Testis (tissue), 3 donors: ENCODE results near the gene TREX2. TPM values are rescaled to one million over a fixed set of nuclear protein-coding genes. Genes with fewer than 3 reads are reported as not detected.
A peak's percentile ranks its signal among the peaks of the same experiment; 100 is the strongest.

Experiments
- DNase-seq: peaks from one replicate; pipeline ENCODE4 v3.0.0-alpha.2; 2019
- H3K27ac ChIP-seq, 2 donors: fragments of 200-600 bp; sonication (generic); one replicate each; pipeline ENCODE4 v1.5.1; 2019
- H3K27me3 ChIP-seq: fragments of 200-600 bp; sonication (generic); one replicate; pipeline ENCODE4 v1.5.1; 2019
- H3K36me3 ChIP-seq: fragments of 200-600 bp; sonication (generic); one replicate; pipeline ENCODE4 v1.5.1; 2017; ENCODE audit warnings: low read depth; ENCODE audit errors: missing control alignments
- H3K4me1 ChIP-seq: fragments of 200-600 bp; sonication (generic); one replicate; pipeline ENCODE4 v1.5.1; 2019
- H3K4me3 ChIP-seq, 2 donors: fragments of 200-600 bp; sonication (generic); one replicate each; pipeline ENCODE4 v1.5.1; 2017 to 2019
- H3K9me3 ChIP-seq: fragments of 200-600 bp; sonication (generic); one replicate; pipeline ENCODE4 v1.5.1; 2017
- POLR2A ChIP-seq: fragments of 450-650 bp; IDR thresholded peaks from one replicate; pipeline ENCODE4 v1.6.1; 2017; ENCODE audit warnings: antibody characterized with exemption, mild to moderate bottlenecking, moderate library complexity
- WGBS, 2 donors: methylation state at CpG; one replicate each; pipeline ENCODE4 v1.1.5; 2018; 5-methylcytosine and 5-hydroxymethylcytosine counted together
- intact Hi-C: fragments of 100-400 bp; cut with DNase I; formaldehyde crosslinking; loops from one replicate; pipeline ENCODE4 v1.15.1; 2023; ENCODE audit warnings: low total_unique reads
- polyA plus RNA-seq: library from polyadenylated mRNA; stranded (reverse); fragments of 350-450 nt; fragmentation: Illumina TruSeq; extraction: RNeasy Lipid Tissue Mini Kit (QIAGEN cat#74804); gene quantifications from one replicate; pipeline ENCODE4 v1.2.3, GENCODE V29; 2014; ENCODE audit warnings: low read depth, low replicate concordance; ENCODE audit not compliant: insufficient read depth
- total RNA-seq, 2 donors: library from RNA; depleted of rRNA; stranded (reverse); fragments of >200 nt; gene quantifications; one replicate each; pipeline ENCODE4 v1.2.3, GENCODE V29; 2016
- TF ChIP-seq, protein P1 (sequence below), 3 experiments: fragments of 450-650 bp in 2 of 3; fragments of 200-600 bp in 1 of 3; sonication (generic) in 1 of 3; IDR thresholded peaks; one replicate each; pipeline ENCODE4 v1.5.1; 2016 to 2019; ENCODE audit warnings: antibody characterized with exemption in 3 of 3, mild to moderate bottlenecking in 2 of 3, moderate library complexity in 1 of 3

The TREX2 gene
- total and polyA plus RNA-seq, 3 donors from 2014 or later = 0.51 to 7.5 (median 4.0) TPM

DNA sequence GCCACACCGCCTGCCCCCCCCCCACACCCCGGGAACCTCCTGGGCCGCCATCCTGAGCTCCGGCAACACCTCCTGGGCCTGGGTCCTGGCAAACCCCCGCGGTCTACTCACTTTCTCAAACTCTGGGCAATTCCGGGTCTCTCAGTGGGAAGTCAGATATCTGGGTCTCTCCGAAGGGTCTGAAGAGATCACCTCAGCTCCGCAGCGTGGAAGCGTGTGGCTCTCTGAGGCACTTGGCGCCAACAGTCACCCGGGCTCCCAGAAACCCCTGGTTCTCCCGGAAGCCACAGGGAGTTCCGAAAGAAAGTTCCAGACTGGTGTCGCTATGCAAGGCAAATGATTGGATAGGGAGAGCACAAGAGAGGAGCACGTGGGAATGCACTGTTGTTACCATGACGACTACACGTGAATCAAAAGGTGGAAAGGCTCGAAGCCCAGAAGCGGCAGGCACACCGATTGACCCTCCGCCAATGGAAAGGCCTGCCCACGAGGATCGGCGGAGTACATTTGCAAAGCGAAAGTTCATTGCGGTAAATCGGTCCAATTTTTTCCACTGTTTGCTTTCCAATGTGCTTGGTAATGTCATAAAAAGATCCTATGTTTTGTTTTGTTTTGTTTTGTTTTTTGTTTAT is 44.6 kb downstream of the TREX2 start, which contains the start of gene PNMA6E:
TSS of gene PNMA6E (minus strand) at position 218 of the 632 bp plus-strand sequence. CDS start 2,501 bp downstream, outside the sequence.
- no peak for DNase-seq
- H3K9me3 ChIP-seq = no peaks in the 10 kb centered on the region
- H3K4me3 ChIP-seq = no peak within 1 kb of the TSS
- WGBS, 2 donors = 68 to 74% methylated on average over 14 to 24 of the region's 29 CpGs
- TF ChIP-seq, protein P1, sequence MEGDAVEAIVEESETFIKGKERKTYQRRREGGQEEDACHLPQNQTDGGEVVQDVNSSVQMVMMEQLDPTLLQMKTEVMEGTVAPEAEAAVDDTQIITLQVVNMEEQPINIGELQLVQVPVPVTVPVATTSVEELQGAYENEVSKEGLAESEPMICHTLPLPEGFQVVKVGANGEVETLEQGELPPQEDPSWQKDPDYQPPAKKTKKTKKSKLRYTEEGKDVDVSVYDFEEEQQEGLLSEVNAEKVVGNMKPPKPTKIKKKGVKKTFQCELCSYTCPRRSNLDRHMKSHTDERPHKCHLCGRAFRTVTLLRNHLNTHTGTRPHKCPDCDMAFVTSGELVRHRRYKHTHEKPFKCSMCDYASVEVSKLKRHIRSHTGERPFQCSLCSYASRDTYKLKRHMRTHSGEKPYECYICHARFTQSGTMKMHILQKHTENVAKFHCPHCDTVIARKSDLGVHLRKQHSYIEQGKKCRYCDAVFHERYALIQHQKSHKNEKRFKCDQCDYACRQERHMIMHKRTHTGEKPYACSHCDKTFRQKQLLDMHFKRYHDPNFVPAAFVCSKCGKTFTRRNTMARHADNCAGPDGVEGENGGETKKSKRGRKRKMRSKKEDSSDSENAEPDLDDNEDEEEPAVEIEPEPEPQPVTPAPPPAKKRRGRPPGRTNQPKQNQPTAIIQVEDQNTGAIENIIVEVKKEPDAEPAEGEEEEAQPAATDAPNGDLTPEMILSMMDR (IDR thresholded peaks at IDR 0.05) = no peak
- no peak for TF ChIP-seq POLR2A
- intact Hi-C loops = no loop called here
- H3K36me3 ChIP-seq = no peaks in the 10 kb centered on the region
- H3K4me1 ChIP-seq = no peaks in the 10 kb centered on the region
- H3K27ac ChIP-seq = no peak within 1 kb of the TSS
- no peaks in the 10 kb centered on the region for H3K27me3 ChIP-seq

- Histone ChIP-seq H3K27ac (no peak overlapping the region), H3K36me3 (no peaks in the 10 kb centered on the region), H3K4me3 (no peak overlapping the region), H3K27me3 (no peaks in the 10 kb centered on the region), H3K9me3 (no peaks in the 10 kb centered on the region), H3K4me1 (no peaks in the 10 kb centered on the region)
- intact Hi-C loops = no loop called here
- peak; percentile 46 for DNase-seq
- WGBS, 2 donors = 71 to 82% methylated on average over 23 to 52 of the region's 60 CpGs
- no peak for TF ChIP-seq POLR2A
- TF ChIP-seq, protein P1 (IDR thresholded peaks at IDR 0.05) = peak in 2 of 3 experiments; percentile 21 to 25
Observed at GRCh38 chrX:153400146-153401132, 45.4 kb downstream of the TREX2 start.

DNA sequence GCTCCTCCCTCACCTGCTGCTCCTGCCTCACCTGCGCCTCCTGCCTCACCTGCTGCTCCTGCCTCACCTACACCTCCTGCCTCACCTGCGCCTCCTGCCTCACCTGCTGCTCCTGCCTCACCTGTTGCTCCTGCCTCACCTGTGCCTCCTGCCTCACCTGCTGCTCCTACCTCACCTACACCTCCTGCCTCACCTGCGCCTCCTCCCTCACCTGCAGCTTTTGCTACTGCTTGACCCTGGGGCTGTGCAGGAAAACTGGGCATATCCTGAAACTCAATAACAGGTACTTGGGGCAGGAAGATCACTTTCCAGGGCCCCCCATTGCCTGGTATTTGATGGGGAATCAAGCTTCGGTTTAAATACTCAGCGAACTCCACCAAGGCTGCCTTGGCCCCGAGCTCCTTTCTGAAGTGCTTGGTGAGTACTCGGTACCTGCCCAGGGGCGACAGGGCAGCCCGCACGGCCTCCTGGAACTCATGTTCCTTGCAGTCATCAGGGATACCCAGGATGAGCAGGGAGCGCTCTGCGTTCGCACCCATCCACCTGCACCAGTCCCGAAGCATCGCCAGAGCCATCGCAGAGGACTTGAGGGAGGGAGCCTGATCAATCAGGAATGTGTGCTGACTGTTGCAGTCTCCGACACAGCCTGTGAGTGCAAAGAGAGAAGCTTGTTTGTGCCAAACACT is 47.4 kb downstream of the TREX2 start:
- H3K36me3 ChIP-seq = no peaks in the 10 kb centered on the region
- H3K4me1 ChIP-seq = no peaks in the 10 kb centered on the region
- H3K27ac ChIP-seq = no peak overlapping the region
- H3K27me3 ChIP-seq = no peaks in the 10 kb centered on the region
- no peak overlapping the region for H3K4me3 ChIP-seq
- WGBS, 2 donors = 72 to 99% methylated on average over 7 to 12 of the region's 17 CpGs
- DNase-seq = no peak
- H3K9me3 ChIP-seq = no peaks in the 10 kb centered on the region
- no peak for TF ChIP-seq POLR2A
- TF ChIP-seq, protein P1 (IDR thresholded peaks at IDR 0.05) = no peak
- intact Hi-C loops = no loop called here

GRCh38 chrX:153397256-153397960 is 48.4 kb downstream of the TREX2 start:
- H3K27ac ChIP-seq = no peak overlapping the region
- no peaks in the 10 kb centered on the region for H3K4me1 ChIP-seq
- no peak for TF ChIP-seq POLR2A
- TF ChIP-seq, protein P1 (IDR thresholded peaks at IDR 0.05) = no peak
- H3K27me3 ChIP-seq = no peaks in the 10 kb centered on the region
- H3K4me3 ChIP-seq = no peak overlapping the region
- no peaks in the 10 kb centered on the region for H3K9me3 ChIP-seq
- no peak for DNase-seq
- 89 to 95% methylated on average over 8 to 26 of the region's 27 CpGs for WGBS, 2 donors
- intact Hi-C loops = no loop called here
- H3K36me3 ChIP-seq = no peaks in the 10 kb centered on the region
